Liver (tissue), 9 donors: ENCODE data around the gene GMDS. TPM values are rescaled to one million over a fixed set of nuclear protein-coding genes. Genes with fewer than 3 reads are reported as not detected.

ENCODE experiments used
- DNase-seq: peaks from one replicate; pipeline ENCODE4 v3.0.0-alpha.2; 2017; ENCODE audit warnings: low spot score
- H3K27ac ChIP-seq, 2 donors: one replicate each; pipeline ENCODE4 v1.7.0; 2013; ENCODE audit warnings: inconsistent platforms in 2 of 2, low read length in 2 of 2, control low read depth in 1 of 2, low read depth in 1 of 2, mild to moderate bottlenecking in 1 of 2
- H3K27me3 ChIP-seq, 4 donors: one replicate each; pipeline versions ENCODE4 v1.6.1 to v1.7.0; 2013; ENCODE audit warnings: low read length in 3 of 4, inconsistent platforms in 1 of 4, mild to moderate bottlenecking in 1 of 4, moderate library complexity in 1 of 4; ENCODE audit not compliant: control insufficient read depth in 4 of 4, insufficient read depth in 4 of 4
- H3K36me3 ChIP-seq, 4 donors: one replicate each; pipeline versions ENCODE4 v1.6.1 to v1.7.0; 2013; ENCODE audit warnings: low read length in 3 of 4, mild to moderate bottlenecking in 3 of 4, low read depth in 1 of 4, moderate library complexity in 1 of 4; ENCODE audit not compliant: control insufficient read depth in 4 of 4, insufficient read depth in 3 of 4
- H3K4me1 ChIP-seq, 4 donors: one replicate each; pipeline versions ENCODE4 v1.6.1 to v1.7.0; 2013; ENCODE audit warnings: low read length in 3 of 4, mild to moderate bottlenecking in 3 of 4, moderate library complexity in 1 of 4; ENCODE audit not compliant: control insufficient read depth in 4 of 4, insufficient read depth in 4 of 4
- H3K4me3 ChIP-seq, 3 donors: one replicate each; pipeline versions ENCODE4 v1.6.1 to v1.7.0; 2013; ENCODE audit warnings: low read length in 3 of 3, control low read depth in 1 of 3, low read depth in 1 of 3, mild to moderate bottlenecking in 1 of 3
- H3K9ac ChIP-seq, 2 donors: one replicate each; pipeline ENCODE4 v1.7.0; 2013; ENCODE audit warnings: low read length in 2 of 2, mild to moderate bottlenecking in 2 of 2, moderate library complexity in 2 of 2, control low read depth in 1 of 2, low read depth in 1 of 2
- H3K9me3 ChIP-seq, 4 donors: one replicate each; pipeline versions ENCODE4 v1.6.1 to v1.7.0; 2013; ENCODE audit warnings: low read length in 3 of 4; ENCODE audit not compliant: control insufficient read depth in 4 of 4
- EGR1 ChIP-seq, 2 donors: IDR thresholded peaks; 2 replicates each; pipeline ENCODE4 v1.6.1; 2016 to 2018; ENCODE audit warnings: antibody characterized with exemption in 2 of 2, low read depth in 2 of 2
- FOXA1 ChIP-seq: IDR thresholded peaks from 2 replicates; pipeline ENCODE4 v1.6.1; 2016; ENCODE audit warnings: antibody characterized with exemption
- FOXA2 ChIP-seq: IDR thresholded peaks from 2 replicates; pipeline ENCODE4 v1.6.1; 2016; ENCODE audit warnings: antibody characterized with exemption
- GABPA ChIP-seq, 2 donors: IDR thresholded peaks in 1 of 2; conservative IDR thresholded peaks in 1 of 2; 2 replicates each; pipeline ENCODE4 v1.6.1; 2016; ENCODE audit warnings: antibody characterized with exemption in 2 of 2, mild to moderate bottlenecking in 1 of 2, moderate library complexity in 1 of 2
- HNF4A ChIP-seq, 2 donors: conservative IDR thresholded peaks; 2 replicates each; pipeline ENCODE4 v1.6.1; 2016; ENCODE audit warnings: antibody characterized with exemption in 2 of 2, mild to moderate bottlenecking in 2 of 2
- HNF4G ChIP-seq: IDR thresholded peaks from 2 replicates; pipeline ENCODE4 v1.6.1; 2016; ENCODE audit warnings: antibody characterized with exemption
- JUND ChIP-seq, 2 donors: IDR thresholded peaks; 2 replicates each; pipeline ENCODE4 v1.6.1; 2016; ENCODE audit warnings: antibody characterized with exemption in 2 of 2
- NR2F2 ChIP-seq: IDR thresholded peaks from 2 replicates; pipeline ENCODE4 v1.6.1; 2016; ENCODE audit warnings: antibody characterized with exemption
- RAD21 ChIP-seq, 2 donors: IDR thresholded peaks; 2 replicates each; pipeline ENCODE4 v1.6.1; 2016; ENCODE audit warnings: antibody characterized with exemption in 2 of 2, mild to moderate bottlenecking in 2 of 2
- RXRA ChIP-seq, 2 donors: IDR thresholded peaks; 2 replicates each; pipeline ENCODE4 v1.6.1; 2017 to 2018; ENCODE audit warnings: antibody characterized with exemption in 2 of 2, mild to moderate bottlenecking in 1 of 2
- SP1 ChIP-seq: IDR thresholded peaks from 2 replicates; pipeline ENCODE4 v1.6.1; 2018; ENCODE audit warnings: antibody characterized with exemption, mild to moderate bottlenecking
- TAF1 ChIP-seq: conservative IDR thresholded peaks from 2 replicates; pipeline ENCODE4 v1.6.1; 2016; ENCODE audit warnings: antibody characterized with exemption, mild to moderate bottlenecking
- YY1 ChIP-seq: IDR thresholded peaks from 2 replicates; pipeline ENCODE4 v1.6.1; 2016; ENCODE audit warnings: antibody characterized with exemption, mild to moderate bottlenecking
- WGBS: extraction: QIAGEN DNeasy Blood & Tissue Kit; methylation state at CpG from one replicate; pipeline ENCODE4 v1.1.7; 2013; 5-methylcytosine and 5-hydroxymethylcytosine counted together
- polyA plus RNA-seq, 2 donors: library from polyadenylated mRNA; stranded (reverse) in 1 of 2; unstranded in 1 of 2; fragments of 200-250 nt in 1 of 2; fragments of >200 nt in 1 of 2; fragmentation: Nextera tagmentation in 1 of 2; extraction: Ambion mirVana in 1 of 2; gene quantifications; one replicate each; pipeline versions ENCODE4 v1.2.1 to v1.2.3, GENCODE V29; 2013 to 2015
- total RNA-seq, 2 donors: library from RNA; depleted of rRNA; stranded (reverse); fragments of >200 nt; gene quantifications; one replicate each; pipeline ENCODE4 v1.2.3, GENCODE V29; 2014
- TF ChIP-seq, protein P1 (sequence below): IDR thresholded peaks from 2 replicates; pipeline ENCODE4 v1.6.1; 2016; ENCODE audit warnings: antibody characterized with exemption, mild to moderate bottlenecking
- TF ChIP-seq, protein P2 (sequence below): fragments of 150-350 bp; IDR thresholded peaks from 2 replicates; pipeline ENCODE4 v1.5.1; 2017; ENCODE audit warnings: improper control_type of control experiment, low read depth, low read length; ENCODE audit not compliant: missing input control
- TF ChIP-seq, protein P3 (sequence below): IDR thresholded peaks from 2 replicates; pipeline ENCODE4 v1.6.1; 2016; ENCODE audit warnings: antibody characterized with exemption
- TF ChIP-seq, protein P4 (sequence below): IDR thresholded peaks from 2 replicates; pipeline ENCODE4 v1.6.1; 2016; ENCODE audit warnings: antibody characterized with exemption
- TF ChIP-seq, protein P5 (sequence below): IDR thresholded peaks from 2 replicates; pipeline ENCODE4 v1.6.1; 2016; ENCODE audit warnings: antibody characterized with exemption
- donor health status: healthy.
- donor health status: healthy.
- donor health status: healthy.
- donor health status: healthy.
- donor health status: healthy.

The GMDS gene
- total and polyA plus RNA-seq, 4 donors, result 3.5 to 15.6 (median 13.0) TPM

DNA sequence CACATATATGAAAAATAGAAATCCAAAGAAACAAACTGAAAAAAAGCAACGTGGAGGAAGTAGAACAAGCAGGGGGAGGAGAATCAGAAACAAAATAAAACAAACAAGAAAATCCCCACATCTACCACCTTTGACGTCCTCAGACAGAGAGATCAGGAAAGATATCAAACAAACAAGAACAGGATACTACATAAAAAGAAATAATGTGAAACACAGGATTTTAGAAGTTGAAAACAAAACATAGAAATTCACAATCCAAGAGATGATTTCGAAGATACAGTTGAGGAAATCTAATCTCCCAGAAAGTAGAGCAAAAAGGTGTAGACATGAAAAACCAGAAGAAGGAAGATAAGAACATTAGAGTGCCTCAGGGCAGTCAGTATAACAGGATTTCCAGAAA, 514.5 kb downstream of the GMDS start:
- no peak for DNase-seq
- Histone ChIP-seq H3K9ac (no peak overlapping the region), H3K9me3 (peaks cover 0 to 3% (median 0%) of the 10 kb centered on the region in 4 donors), H3K27ac (no peak overlapping the region), H3K4me1 (no peaks in the 10 kb centered on the region), H3K4me3 (no peak overlapping the region), H3K27me3 (no peaks in the 10 kb centered on the region), H3K36me3 (peaks cover 0 to 1% (median 0%) of the 10 kb centered on the region in 4 donors)
- TF ChIP-seq, protein P1, sequence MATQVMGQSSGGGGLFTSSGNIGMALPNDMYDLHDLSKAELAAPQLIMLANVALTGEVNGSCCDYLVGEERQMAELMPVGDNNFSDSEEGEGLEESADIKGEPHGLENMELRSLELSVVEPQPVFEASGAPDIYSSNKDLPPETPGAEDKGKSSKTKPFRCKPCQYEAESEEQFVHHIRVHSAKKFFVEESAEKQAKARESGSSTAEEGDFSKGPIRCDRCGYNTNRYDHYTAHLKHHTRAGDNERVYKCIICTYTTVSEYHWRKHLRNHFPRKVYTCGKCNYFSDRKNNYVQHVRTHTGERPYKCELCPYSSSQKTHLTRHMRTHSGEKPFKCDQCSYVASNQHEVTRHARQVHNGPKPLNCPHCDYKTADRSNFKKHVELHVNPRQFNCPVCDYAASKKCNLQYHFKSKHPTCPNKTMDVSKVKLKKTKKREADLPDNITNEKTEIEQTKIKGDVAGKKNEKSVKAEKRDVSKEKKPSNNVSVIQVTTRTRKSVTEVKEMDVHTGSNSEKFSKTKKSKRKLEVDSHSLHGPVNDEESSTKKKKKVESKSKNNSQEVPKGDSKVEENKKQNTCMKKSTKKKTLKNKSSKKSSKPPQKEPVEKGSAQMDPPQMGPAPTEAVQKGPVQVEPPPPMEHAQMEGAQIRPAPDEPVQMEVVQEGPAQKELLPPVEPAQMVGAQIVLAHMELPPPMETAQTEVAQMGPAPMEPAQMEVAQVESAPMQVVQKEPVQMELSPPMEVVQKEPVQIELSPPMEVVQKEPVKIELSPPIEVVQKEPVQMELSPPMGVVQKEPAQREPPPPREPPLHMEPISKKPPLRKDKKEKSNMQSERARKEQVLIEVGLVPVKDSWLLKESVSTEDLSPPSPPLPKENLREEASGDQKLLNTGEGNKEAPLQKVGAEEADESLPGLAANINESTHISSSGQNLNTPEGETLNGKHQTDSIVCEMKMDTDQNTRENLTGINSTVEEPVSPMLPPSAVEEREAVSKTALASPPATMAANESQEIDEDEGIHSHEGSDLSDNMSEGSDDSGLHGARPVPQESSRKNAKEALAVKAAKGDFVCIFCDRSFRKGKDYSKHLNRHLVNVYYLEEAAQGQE, result no peak
- no peak for TF ChIP-seq FOXA2
- TF ChIP-seq HNF4A (conservative IDR thresholded peaks at IDR 0.05), result no peak
- TF ChIP-seq HNF4G, result no peak
- TF ChIP-seq RAD21 (IDR thresholded peaks at IDR 0.05), result no peak
- no peak for TF ChIP-seq NR2F2
- TF ChIP-seq, protein P2, sequence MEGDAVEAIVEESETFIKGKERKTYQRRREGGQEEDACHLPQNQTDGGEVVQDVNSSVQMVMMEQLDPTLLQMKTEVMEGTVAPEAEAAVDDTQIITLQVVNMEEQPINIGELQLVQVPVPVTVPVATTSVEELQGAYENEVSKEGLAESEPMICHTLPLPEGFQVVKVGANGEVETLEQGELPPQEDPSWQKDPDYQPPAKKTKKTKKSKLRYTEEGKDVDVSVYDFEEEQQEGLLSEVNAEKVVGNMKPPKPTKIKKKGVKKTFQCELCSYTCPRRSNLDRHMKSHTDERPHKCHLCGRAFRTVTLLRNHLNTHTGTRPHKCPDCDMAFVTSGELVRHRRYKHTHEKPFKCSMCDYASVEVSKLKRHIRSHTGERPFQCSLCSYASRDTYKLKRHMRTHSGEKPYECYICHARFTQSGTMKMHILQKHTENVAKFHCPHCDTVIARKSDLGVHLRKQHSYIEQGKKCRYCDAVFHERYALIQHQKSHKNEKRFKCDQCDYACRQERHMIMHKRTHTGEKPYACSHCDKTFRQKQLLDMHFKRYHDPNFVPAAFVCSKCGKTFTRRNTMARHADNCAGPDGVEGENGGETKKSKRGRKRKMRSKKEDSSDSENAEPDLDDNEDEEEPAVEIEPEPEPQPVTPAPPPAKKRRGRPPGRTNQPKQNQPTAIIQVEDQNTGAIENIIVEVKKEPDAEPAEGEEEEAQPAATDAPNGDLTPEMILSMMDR, result no peak
- TF ChIP-seq TAF1, result no peak
- no peak for TF ChIP-seq RXRA (IDR thresholded peaks at IDR 0.05)
- no peak for TF ChIP-seq GABPA (IDR thresholded peaks at IDR 0.05 in 1 of 2, conservative IDR thresholded peaks at IDR 0.05 in 1 of 2)
- TF ChIP-seq FOXA1, result no peak
- TF ChIP-seq, protein P3, sequence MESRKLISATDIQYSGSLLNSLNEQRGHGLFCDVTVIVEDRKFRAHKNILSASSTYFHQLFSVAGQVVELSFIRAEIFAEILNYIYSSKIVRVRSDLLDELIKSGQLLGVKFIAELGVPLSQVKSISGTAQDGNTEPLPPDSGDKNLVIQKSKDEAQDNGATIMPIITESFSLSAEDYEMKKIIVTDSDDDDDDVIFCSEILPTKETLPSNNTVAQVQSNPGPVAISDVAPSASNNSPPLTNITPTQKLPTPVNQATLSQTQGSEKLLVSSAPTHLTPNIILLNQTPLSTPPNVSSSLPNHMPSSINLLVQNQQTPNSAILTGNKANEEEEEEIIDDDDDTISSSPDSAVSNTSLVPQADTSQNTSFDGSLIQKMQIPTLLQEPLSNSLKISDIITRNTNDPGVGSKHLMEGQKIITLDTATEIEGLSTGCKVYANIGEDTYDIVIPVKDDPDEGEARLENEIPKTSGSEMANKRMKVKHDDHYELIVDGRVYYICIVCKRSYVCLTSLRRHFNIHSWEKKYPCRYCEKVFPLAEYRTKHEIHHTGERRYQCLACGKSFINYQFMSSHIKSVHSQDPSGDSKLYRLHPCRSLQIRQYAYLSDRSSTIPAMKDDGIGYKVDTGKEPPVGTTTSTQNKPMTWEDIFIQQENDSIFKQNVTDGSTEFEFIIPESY, result no peak
- no peak for TF ChIP-seq JUND (IDR thresholded peaks at IDR 0.05)
- TF ChIP-seq YY1, result no peak
- TF ChIP-seq, protein P4, sequence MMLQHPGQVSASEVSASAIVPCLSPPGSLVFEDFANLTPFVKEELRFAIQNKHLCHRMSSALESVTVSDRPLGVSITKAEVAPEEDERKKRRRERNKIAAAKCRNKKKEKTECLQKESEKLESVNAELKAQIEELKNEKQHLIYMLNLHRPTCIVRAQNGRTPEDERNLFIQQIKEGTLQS, result no peak
- TF ChIP-seq, protein P5, sequence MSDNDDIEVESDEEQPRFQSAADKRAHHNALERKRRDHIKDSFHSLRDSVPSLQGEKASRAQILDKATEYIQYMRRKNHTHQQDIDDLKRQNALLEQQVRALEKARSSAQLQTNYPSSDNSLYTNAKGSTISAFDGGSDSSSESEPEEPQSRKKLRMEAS, result no peak
- no peak for TF ChIP-seq SP1
- TF ChIP-seq EGR1 (IDR thresholded peaks at IDR 0.05; ENCODE audit: low read depth in 2 of 2), result no peak
- 61% methylated on average over 3 of the region's 3 CpGs for WGBS
